ENCODE data around the gene NRIP1.
A peak's percentile ranks its signal among the peaks of the same experiment; 100 is the strongest.

Gene NRIP1

GRCh38 chr21:15029077-15029476, 35.7 kb downstream of the NRIP1 start:
- 78% methylated on average over 4 of the region's 4 CpGs for WGBS
- peaks cover 0 to 39% of the 10 kb centered on the region in 2 experiments for H3K36me3 ChIP-seq (ENCODE audit: control insufficient read depth in 1 of 2, insufficient read depth in 2 of 2, low read depth in 1 of 2, low read length in 2 of 2)
- H3K4me3 ChIP-seq (ENCODE audit: insufficient read depth in 1 of 2, low read depth in 1 of 2, low read length in 2 of 2): no peak overlapping the region
- H2BK5ac ChIP-seq (ENCODE audit: low read depth, low read length, poor library complexity, severe bottlenecking): no peak overlapping the region
- H2BK120ac ChIP-seq (ENCODE audit: low read depth, low read length): no peak overlapping the region
- no peak overlapping the region for H3K23ac ChIP-seq (ENCODE audit: low read length in 2 of 2)
- no peak overlapping the region for H2AK5ac ChIP-seq (ENCODE audit: low read length, severe bottlenecking)
- no peak overlapping the region for H2BK12ac ChIP-seq (ENCODE audit: low read length in 2 of 2)
- H3K79me1 ChIP-seq (replicated peaks; ENCODE audit: low read length, poor library complexity, severe bottlenecking): peaks cover 16% of the 10 kb centered on the region
- no peak overlapping the region for H2BK15ac ChIP-seq (ENCODE audit: low read depth, poor library complexity, severe bottlenecking)
- no peak overlapping the region for H3K9ac ChIP-seq (ENCODE audit: low read length)
- H4K8ac ChIP-seq (ENCODE audit: low read length): no peak overlapping the region
- no peak overlapping the region for H3K4ac ChIP-seq (ENCODE audit: low read depth in 1 of 2, low read length in 2 of 2)
- peak overlapping the region; percentile 57 for H4K91ac ChIP-seq (ENCODE audit: low read length)
- no peak overlapping the region for H3K4me2 ChIP-seq (ENCODE audit: low read length, poor library complexity, severe bottlenecking)
- DNase-seq: no peak
- no peak overlapping the region for H3K18ac ChIP-seq (ENCODE audit: low read depth in 1 of 2, low read length in 2 of 2)
- no peaks in the 10 kb centered on the region for H3K9me3 ChIP-seq (ENCODE audit: control insufficient read depth, low read length)
- peaks cover 2% of the 10 kb centered on the region for H3K4me1 ChIP-seq (ENCODE audit: control insufficient read depth, insufficient read depth, low read depth, low read length)
- H3K27ac ChIP-seq (ENCODE audit: low read length, poor library complexity, severe bottlenecking): no peak overlapping the region
- no peak overlapping the region for H3K14ac ChIP-seq (ENCODE audit: low read length in 2 of 2)
- no peaks in the 10 kb centered on the region for H3K27me3 ChIP-seq (ENCODE audit: control insufficient read depth in 1 of 2, insufficient read depth in 1 of 2, low read length in 2 of 2)
- no peak overlapping the region for H2AFZ ChIP-seq (ENCODE audit: low read depth, low read length)

- no peak overlapping the region for H2AFZ ChIP-seq (ENCODE audit: low read depth, low read length)
- H2BK5ac ChIP-seq (ENCODE audit: low read depth, low read length, poor library complexity, severe bottlenecking): no peak overlapping the region
- no peak overlapping the region for H3K4ac ChIP-seq (ENCODE audit: low read depth in 1 of 2, low read length in 2 of 2)
- peaks cover 2% of the 10 kb centered on the region for H3K4me1 ChIP-seq (ENCODE audit: control insufficient read depth, insufficient read depth, low read depth, low read length)
- no peaks in the 10 kb centered on the region for H3K27me3 ChIP-seq (ENCODE audit: control insufficient read depth in 1 of 2, insufficient read depth in 1 of 2, low read length in 2 of 2)
- peaks cover 15% of the 10 kb centered on the region for H3K79me1 ChIP-seq (replicated peaks; ENCODE audit: low read length, poor library complexity, severe bottlenecking)
- no peaks in the 10 kb centered on the region for H3K9me3 ChIP-seq (ENCODE audit: control insufficient read depth, low read length)
- H3K14ac ChIP-seq (ENCODE audit: low read length in 2 of 2): no peak overlapping the region
- H3K23ac ChIP-seq (ENCODE audit: low read length in 2 of 2): no peak overlapping the region
- no peak overlapping the region for H2BK15ac ChIP-seq (ENCODE audit: low read depth, poor library complexity, severe bottlenecking)
- H3K27ac ChIP-seq (ENCODE audit: low read length, poor library complexity, severe bottlenecking): no peak overlapping the region
- H2BK120ac ChIP-seq (ENCODE audit: low read depth, low read length): no peak overlapping the region
- H3K4me2 ChIP-seq (ENCODE audit: low read length, poor library complexity, severe bottlenecking): no peak overlapping the region
- H4K91ac ChIP-seq (ENCODE audit: low read length): no peak overlapping the region
- DNase-seq: no peak
- no peak overlapping the region for H3K9ac ChIP-seq (ENCODE audit: low read length)
- WGBS: no CpG with 5 or more reads among the region's 3 CpGs
- H3K4me3 ChIP-seq (ENCODE audit: insufficient read depth in 1 of 2, low read depth in 1 of 2, low read length in 2 of 2): no peak overlapping the region
- H2AK5ac ChIP-seq (ENCODE audit: low read length, severe bottlenecking): no peak overlapping the region
- H4K8ac ChIP-seq (ENCODE audit: low read length): no peak overlapping the region
- H3K36me3 ChIP-seq (ENCODE audit: control insufficient read depth in 1 of 2, insufficient read depth in 2 of 2, low read depth in 1 of 2, low read length in 2 of 2): peaks cover 0 to 39% of the 10 kb centered on the region in 2 experiments
- H3K18ac ChIP-seq (ENCODE audit: low read depth in 1 of 2, low read length in 2 of 2): no peak overlapping the region
- no peak overlapping the region for H2BK12ac ChIP-seq (ENCODE audit: low read length in 2 of 2)
These were observed 36.6 kb downstream of the NRIP1 start for GRCh38 chr21:15028186-15028585.

GRCh38 chr21:15027056-15027455, 37.7 kb downstream of the NRIP1 start:
- H2BK5ac ChIP-seq (ENCODE audit: low read depth, low read length, poor library complexity, severe bottlenecking): no peak overlapping the region
- no peak overlapping the region for H4K91ac ChIP-seq (ENCODE audit: low read length)
- no peak overlapping the region for H2BK120ac ChIP-seq (ENCODE audit: low read depth, low read length)
- no peak for DNase-seq
- no peak overlapping the region for H2BK12ac ChIP-seq (ENCODE audit: low read length in 2 of 2)
- no peak overlapping the region for H2BK15ac ChIP-seq (ENCODE audit: low read depth, poor library complexity, severe bottlenecking)
- no peaks in the 10 kb centered on the region for H3K9me3 ChIP-seq (ENCODE audit: control insufficient read depth, low read length)
- H3K4ac ChIP-seq (ENCODE audit: low read depth in 1 of 2, low read length in 2 of 2): no peak overlapping the region
- no peak overlapping the region for H3K4me2 ChIP-seq (ENCODE audit: low read length, poor library complexity, severe bottlenecking)
- 100% methylated on average over 2 of the region's 5 CpGs for WGBS
- no peak overlapping the region for H2AK5ac ChIP-seq (ENCODE audit: low read length, severe bottlenecking)
- no peak overlapping the region for H3K4me3 ChIP-seq (ENCODE audit: insufficient read depth in 1 of 2, low read depth in 1 of 2, low read length in 2 of 2)
- H3K79me1 ChIP-seq (replicated peaks; ENCODE audit: low read length, poor library complexity, severe bottlenecking): peaks cover 15% of the 10 kb centered on the region
- H3K9ac ChIP-seq (ENCODE audit: low read length): no peak overlapping the region
- no peak overlapping the region for H4K8ac ChIP-seq (ENCODE audit: low read length)
- peaks cover 2% of the 10 kb centered on the region for H3K4me1 ChIP-seq (ENCODE audit: control insufficient read depth, insufficient read depth, low read depth, low read length)
- no peak overlapping the region for H3K18ac ChIP-seq (ENCODE audit: low read depth in 1 of 2, low read length in 2 of 2)
- H3K23ac ChIP-seq (ENCODE audit: low read length in 2 of 2): no peak overlapping the region
- no peak overlapping the region for H2AFZ ChIP-seq (ENCODE audit: low read depth, low read length)
- no peak overlapping the region for H3K27ac ChIP-seq (ENCODE audit: low read length, poor library complexity, severe bottlenecking)
- no peak overlapping the region for H3K14ac ChIP-seq (ENCODE audit: low read length in 2 of 2)
- peaks cover 0 to 44% of the 10 kb centered on the region in 2 experiments for H3K36me3 ChIP-seq (ENCODE audit: control insufficient read depth in 1 of 2, insufficient read depth in 2 of 2, low read depth in 1 of 2, low read length in 2 of 2)
- H3K27me3 ChIP-seq (ENCODE audit: control insufficient read depth in 1 of 2, insufficient read depth in 1 of 2, low read length in 2 of 2): no peaks in the 10 kb centered on the region

- H3K9ac ChIP-seq (ENCODE audit: low read length): no peak overlapping the region
- no peak overlapping the region for H3K27ac ChIP-seq (ENCODE audit: low read length, poor library complexity, severe bottlenecking)
- H3K4me2 ChIP-seq (ENCODE audit: low read length, poor library complexity, severe bottlenecking): no peak overlapping the region
- no peaks in the 10 kb centered on the region for H3K9me3 ChIP-seq (ENCODE audit: control insufficient read depth, low read length)
- no peak overlapping the region for H3K4ac ChIP-seq (ENCODE audit: low read depth in 1 of 2, low read length in 2 of 2)
- H3K14ac ChIP-seq (ENCODE audit: low read length in 2 of 2): no peak overlapping the region
- no peak overlapping the region for H3K4me3 ChIP-seq (ENCODE audit: insufficient read depth in 1 of 2, low read depth in 1 of 2, low read length in 2 of 2)
- no peak overlapping the region for H3K18ac ChIP-seq (ENCODE audit: low read depth in 1 of 2, low read length in 2 of 2)
- H2AFZ ChIP-seq (ENCODE audit: low read depth, low read length): no peak overlapping the region
- peaks cover 13% of the 10 kb centered on the region for H3K79me1 ChIP-seq (replicated peaks; ENCODE audit: low read length, poor library complexity, severe bottlenecking)
- WGBS: no CpG with 5 or more reads among the region's 2 CpGs
- no peak overlapping the region for H3K23ac ChIP-seq (ENCODE audit: low read length in 2 of 2)
- no peak overlapping the region for H4K8ac ChIP-seq (ENCODE audit: low read length)
- no peak overlapping the region for H2BK120ac ChIP-seq (ENCODE audit: low read depth, low read length)
- no peak overlapping the region for H2BK12ac ChIP-seq (ENCODE audit: low read length in 2 of 2)
- no peak overlapping the region for H2BK5ac ChIP-seq (ENCODE audit: low read depth, low read length, poor library complexity, severe bottlenecking)
- H2BK15ac ChIP-seq (ENCODE audit: low read depth, poor library complexity, severe bottlenecking): no peak overlapping the region
- H3K27me3 ChIP-seq (ENCODE audit: control insufficient read depth in 1 of 2, insufficient read depth in 1 of 2, low read length in 2 of 2): no peaks in the 10 kb centered on the region
- peaks cover 0 to 45% of the 10 kb centered on the region in 2 experiments for H3K36me3 ChIP-seq (ENCODE audit: control insufficient read depth in 1 of 2, insufficient read depth in 2 of 2, low read depth in 1 of 2, low read length in 2 of 2)
- no peak overlapping the region for H2AK5ac ChIP-seq (ENCODE audit: low read length, severe bottlenecking)
- no peak for DNase-seq
- no peak overlapping the region for H4K91ac ChIP-seq (ENCODE audit: low read length)
- peaks cover 2% of the 10 kb centered on the region for H3K4me1 ChIP-seq (ENCODE audit: control insufficient read depth, insufficient read depth, low read depth, low read length)
These were observed 38.4 kb downstream of the NRIP1 start for GRCh38 chr21:15026370-15026769.

Data from mesenchymal stem cell (in vitro differentiated cells and primary cell).